HG03064 (cell line): Measurements from ENCODE around the gene RASGRF1.

Experiments used
- ATAC-seq: cut with Tn5 transposase; IDR thresholded peaks from one replicate; pipeline ENCODE4 v1.9.1; 2021; ENCODE audit warnings: low read depth; ENCODE audit not compliant: unreplicated experiment

The RASGRF1 gene

DNA sequence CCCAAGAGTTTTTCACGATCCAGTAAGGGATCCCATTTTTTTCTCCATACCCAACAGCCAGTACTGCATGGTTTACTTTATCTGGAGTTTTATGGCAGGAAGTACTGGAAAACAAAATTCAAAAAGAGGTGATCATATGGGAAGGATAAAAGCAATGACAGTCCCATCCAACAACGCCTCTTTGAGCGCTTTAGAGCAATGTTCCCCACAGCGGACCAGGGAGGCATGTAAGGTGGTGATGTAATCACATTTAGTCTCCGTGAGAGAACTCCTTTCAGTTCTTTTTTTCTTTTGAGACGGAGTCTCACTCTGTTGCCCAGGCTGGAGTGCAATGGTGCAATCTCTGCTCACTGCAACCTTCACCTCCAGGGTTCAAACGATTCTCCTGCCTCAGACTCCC lies 167.6 kb downstream of the RASGRF1 start:
- no peak for ATAC-seq

DNA sequence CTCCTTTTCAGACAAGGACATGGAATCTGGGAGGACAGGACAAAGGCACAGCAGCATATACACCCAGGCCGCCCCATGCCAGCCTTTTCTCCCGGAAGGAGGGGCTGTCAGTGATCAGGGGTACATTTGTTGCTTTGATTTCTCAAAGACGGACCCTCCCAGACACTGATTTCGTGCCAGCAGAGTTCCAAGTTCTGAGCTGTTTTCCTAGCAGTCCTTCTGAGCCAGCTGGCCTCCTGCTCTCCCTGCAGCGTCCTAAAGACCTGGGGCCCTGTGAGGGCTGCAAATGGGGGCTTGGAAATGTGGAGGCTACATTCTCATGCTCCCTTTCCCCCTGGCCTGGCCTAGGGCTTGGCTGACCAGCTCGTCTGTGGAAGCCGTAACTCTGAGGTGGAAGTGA lies 168.1 kb downstream of the RASGRF1 start:
- no peak for ATAC-seq

DNA sequence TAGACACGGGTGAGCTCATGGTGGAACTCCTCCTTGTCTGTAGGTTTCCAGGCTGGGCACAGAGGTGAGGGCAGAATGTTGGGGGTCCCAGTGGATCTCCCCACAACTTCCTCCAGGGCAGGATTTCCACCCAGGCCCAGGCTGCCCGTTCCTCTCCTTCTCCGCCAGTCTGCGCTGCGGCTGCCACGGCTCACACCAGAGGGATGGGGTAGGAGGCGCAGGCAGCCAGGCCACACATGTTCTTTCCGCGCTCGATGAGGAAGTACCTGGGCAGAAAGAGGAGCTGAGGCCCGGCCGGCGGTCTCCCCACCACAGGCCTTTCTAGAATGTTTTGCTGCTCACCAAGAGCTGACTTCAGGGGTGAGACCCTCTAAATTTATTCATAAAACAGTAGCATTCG lies 168.6 kb downstream of the RASGRF1 start:
- ATAC-seq: no peak

DNA sequence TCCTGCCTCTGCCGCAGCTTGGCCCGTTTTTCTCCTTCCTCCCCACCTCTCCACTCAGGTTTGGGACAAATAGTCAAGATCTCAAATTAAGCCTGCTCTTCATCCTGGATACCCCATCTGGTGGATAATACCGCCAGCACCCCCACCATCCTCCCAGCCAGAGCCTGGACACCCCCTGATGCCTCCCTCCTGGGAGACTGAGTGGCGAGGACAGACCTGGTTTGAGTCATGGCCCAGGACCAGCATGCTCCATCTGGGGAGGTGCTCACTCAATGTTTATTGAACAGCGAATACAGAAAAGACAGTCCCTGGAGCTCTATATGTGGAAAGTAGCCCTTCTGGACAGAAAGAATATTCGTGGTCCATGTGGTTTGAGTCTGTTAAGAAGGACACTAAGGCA lies 169.1 kb downstream of the RASGRF1 start:
- ATAC-seq: no peak

DNA sequence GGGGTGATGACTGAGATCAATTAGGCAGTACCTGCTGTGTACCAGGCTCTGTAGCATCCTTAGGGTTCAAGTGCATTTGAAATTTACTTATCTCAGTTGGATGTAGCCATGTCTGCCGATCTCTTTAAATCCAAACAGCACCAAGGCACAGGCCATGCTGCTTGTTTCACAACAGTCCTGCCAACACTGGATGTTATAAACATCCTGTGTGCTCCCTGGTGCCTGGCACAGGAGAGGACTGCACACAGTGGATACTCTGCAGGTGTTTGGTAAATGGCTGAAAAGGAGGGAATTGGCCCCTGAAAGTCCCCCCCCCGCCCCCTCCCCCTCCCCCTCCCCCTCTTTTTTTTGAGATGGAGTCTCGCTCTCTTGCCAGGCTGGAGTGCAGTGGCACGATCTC lies 172.7 kb downstream of the RASGRF1 start:
- no peak for ATAC-seq

DNA sequence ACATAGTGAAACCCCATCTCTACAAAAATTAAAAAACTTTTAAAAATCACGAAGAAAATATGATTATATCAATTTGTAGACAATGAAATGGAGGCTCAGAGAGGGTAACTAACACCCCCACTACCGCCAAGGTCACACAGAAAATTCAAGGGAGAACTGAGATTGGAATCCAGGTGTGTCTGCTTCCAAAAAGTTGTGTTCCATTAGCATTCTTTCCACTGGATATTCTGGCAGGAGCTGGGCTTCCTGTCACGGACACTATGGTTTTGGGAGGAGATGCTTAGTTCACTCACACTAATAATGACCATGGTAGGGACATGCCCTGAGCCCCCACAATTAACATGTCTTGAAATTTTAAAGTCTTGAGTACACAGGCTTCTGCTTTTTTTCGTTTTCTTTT lies 174.5 kb downstream of the RASGRF1 start:
- ATAC-seq: no peak

DNA sequence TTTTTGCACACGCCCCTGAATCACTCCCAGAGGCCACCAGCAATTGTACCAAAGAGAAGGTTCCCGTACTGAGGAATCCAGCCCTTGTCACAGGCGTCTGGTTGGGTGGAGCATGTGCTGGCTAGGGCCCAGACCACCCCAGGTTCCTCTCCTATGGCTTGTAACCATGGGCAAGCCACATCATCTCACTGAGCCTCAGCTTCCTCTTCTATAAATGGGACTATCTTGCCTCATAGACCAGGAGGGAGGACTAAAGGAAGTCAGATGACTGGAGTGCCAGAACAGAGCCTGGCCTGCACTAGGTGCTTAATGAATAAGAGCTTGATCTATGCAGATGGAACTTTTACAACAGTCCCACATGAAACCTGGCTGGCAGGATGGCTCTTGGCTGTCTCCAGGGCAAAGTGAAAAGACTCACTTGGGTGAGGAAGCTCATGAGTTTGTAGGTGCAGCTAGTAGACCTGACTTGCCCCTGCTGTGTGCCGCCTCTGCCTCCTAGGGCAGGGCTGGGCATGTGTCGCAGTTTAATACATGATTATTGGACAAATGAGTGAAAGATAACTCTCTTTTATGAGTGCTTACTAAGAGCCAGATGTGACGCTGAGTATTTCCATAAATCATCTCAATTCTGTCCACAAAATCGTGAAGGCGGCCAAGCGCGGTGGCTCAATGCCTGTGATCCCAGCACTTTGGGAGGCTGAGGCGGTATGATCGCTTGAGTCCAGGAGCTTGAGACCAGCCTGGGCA lies 175.1 kb downstream of the RASGRF1 start:
- ATAC-seq: no peak

DNA sequence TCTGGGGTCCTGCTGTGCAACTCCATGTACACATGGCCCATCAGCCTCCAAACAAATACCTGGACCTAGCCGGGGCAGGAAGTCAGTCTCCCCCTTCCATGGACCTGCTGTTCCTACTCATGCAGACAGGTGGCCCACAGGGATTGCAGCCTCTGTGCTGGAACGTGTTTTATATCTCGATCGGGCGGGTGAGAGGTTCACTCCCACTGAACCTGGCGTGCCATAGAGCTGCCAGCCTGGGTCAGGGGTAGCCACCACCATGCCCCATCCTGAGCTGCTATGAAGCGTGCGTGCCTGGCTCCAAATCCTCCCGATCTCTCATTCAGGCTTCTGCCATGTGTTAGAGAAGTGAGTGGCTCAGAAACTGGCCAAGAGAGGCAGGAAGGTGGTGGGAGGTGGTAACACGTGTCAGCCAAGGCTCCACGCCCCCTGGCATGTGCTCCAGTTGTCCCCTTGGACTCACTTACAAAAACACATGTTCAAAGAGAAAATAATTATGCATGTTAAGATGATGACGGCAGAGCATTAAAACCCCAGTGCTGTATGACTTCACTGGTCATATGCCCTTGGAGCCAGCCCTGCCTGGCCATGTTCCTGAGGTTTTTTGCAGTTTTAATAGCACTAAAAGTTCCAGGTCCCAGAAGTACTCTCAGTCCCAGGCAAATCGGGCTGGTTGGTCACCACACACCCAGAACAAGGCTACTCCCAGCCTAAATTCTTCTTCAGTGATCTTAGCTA lies 176.4 kb downstream of the RASGRF1 start:
- ATAC-seq: no peak

DNA sequence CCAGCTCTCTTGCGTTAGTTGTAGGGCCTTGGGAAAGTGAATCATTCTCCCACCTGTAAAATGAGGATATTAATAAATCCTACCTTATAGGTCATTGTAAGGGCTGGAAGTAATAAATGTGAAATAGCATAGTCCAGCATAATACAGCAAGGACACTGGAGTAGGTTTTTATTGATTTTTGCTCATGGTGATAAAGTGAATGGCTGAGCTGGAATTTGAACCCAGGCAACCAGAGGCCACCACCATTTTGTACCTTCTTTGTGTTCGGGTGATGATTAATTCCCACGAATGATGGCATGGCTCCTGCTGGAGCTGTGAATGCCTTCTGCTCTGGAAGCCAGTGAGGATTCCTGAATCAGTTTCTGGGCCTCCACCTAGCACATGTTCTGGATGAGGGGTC lies 177.6 kb downstream of the RASGRF1 start:
- ATAC-seq: no peak

DNA sequence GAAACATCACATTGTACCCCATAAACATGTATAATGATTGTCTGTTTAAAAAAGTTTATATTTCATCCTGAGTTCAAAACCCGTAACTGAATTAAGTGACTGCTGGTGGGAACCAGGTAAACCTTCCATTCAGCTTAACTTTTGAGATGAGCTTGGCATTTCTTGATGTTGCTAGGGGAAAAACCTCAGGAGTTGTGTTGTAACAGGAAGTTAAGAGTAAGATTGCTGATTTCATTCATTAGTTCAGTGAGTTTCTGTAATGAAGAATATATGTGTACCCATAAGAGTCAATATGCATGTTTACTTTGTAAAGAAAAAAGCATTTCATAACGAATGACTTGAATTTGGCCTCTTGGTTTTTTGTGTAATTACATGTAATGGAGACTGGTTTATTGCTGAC lies 178.3 kb downstream of the RASGRF1 start:
- no peak for ATAC-seq

DNA sequence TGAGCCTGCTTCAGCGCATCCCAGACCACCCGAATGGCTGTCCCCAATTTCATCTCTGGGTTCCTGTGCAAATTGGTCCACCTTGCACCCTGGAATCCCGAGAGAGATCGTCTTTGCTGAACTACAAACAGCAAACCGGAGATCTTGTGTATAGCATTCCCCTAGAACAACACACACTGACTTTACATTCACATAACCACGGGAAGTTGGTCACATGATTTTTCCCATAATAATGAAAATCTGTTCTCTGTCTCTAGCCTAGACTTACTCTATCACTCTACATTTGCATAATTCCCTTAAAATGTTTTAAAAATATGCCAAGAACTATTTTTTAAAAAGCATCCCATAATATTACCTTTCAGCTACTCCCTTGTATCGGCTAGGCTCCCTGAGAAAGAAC lies 180.3 kb downstream of the RASGRF1 start:
- no peak for ATAC-seq
